ENCODE results near the gene UAP1L1. TPM values are rescaled to one million over a fixed set of nuclear protein-coding genes. Genes with fewer than 3 reads are reported as not detected.

The UAP1L1 gene
- total and polyA plus RNA-seq, 9 of the 15 experiments (the other 6 are each of a cell fraction or from before 2014, with no cell fraction given) = 0.20 to 8.6 (median 3.7) TPM

- TF ChIP-seq, protein P1, sequence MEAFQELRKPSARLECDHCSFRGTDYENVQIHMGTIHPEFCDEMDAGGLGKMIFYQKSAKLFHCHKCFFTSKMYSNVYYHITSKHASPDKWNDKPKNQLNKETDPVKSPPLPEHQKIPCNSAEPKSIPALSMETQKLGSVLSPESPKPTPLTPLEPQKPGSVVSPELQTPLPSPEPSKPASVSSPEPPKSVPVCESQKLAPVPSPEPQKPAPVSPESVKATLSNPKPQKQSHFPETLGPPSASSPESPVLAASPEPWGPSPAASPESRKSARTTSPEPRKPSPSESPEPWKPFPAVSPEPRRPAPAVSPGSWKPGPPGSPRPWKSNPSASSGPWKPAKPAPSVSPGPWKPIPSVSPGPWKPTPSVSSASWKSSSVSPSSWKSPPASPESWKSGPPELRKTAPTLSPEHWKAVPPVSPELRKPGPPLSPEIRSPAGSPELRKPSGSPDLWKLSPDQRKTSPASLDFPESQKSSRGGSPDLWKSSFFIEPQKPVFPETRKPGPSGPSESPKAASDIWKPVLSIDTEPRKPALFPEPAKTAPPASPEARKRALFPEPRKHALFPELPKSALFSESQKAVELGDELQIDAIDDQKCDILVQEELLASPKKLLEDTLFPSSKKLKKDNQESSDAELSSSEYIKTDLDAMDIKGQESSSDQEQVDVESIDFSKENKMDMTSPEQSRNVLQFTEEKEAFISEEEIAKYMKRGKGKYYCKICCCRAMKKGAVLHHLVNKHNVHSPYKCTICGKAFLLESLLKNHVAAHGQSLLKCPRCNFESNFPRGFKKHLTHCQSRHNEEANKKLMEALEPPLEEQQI (IDR thresholded peaks at IDR 0.05) = no peak
- TF ChIP-seq ZNF232 (CRISPR knock-in tag; IDR thresholded peaks at IDR 0.05) (0 out of 2 replicates have a peak, but pooled peaks have one; percentile 36), ZNF146 (CRISPR knock-in tag; IDR thresholded peaks at IDR 0.05; ENCODE audit: unreplicated experiment) (no peak), MGA (IDR thresholded peaks at IDR 0.05) (peak; percentile 56), PML (IDR thresholded peaks at IDR 0.05; ENCODE audit: low read length) (no peak)
- TF ChIP-seq, protein P2, sequence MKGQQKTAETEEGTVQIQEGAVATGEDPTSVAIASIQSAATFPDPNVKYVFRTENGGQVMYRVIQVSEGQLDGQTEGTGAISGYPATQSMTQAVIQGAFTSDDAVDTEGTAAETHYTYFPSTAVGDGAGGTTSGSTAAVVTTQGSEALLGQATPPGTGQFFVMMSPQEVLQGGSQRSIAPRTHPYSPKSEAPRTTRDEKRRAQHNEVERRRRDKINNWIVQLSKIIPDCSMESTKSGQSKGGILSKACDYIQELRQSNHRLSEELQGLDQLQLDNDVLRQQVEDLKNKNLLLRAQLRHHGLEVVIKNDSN (CRISPR knock-in tag; IDR thresholded peaks at IDR 0.05) = no peak
- TF ChIP-seq, protein P3, sequence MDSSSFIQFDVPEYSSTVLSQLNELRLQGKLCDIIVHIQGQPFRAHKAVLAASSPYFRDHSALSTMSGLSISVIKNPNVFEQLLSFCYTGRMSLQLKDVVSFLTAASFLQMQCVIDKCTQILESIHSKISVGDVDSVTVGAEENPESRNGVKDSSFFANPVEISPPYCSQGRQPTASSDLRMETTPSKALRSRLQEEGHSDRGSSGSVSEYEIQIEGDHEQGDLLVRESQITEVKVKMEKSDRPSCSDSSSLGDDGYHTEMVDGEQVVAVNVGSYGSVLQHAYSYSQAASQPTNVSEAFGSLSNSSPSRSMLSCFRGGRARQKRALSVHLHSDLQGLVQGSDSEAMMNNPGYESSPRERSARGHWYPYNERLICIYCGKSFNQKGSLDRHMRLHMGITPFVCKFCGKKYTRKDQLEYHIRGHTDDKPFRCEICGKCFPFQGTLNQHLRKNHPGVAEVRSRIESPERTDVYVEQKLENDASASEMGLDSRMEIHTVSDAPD (CRISPR knock-in tag; IDR thresholded peaks at IDR 0.05) = no peak
- TF ChIP-seq, protein P4, sequence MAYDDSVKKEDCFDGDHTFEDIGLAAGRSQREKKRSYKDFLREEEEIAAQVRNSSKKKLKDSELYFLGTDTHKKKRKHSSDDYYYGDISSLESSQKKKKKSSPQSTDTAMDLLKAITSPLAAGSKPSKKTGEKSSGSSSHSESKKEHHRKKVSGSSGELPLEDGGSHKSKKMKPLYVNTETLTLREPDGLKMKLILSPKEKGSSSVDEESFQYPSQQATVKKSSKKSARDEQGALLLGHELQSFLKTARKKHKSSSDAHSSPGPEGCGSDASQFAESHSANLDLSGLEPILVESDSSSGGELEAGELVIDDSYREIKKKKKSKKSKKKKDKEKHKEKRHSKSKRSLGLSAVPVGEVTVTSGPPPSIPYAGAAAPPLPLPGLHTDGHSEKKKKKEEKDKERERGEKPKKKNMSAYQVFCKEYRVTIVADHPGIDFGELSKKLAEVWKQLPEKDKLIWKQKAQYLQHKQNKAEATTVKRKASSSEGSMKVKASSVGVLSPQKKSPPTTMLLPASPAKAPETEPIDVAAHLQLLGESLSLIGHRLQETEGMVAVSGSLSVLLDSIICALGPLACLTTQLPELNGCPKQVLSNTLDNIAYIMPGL (CRISPR knock-in tag; IDR thresholded peaks at IDR 0.05) = no peak
Measured at GRCh38 chr9:137128862-137129455, 51.6 kb downstream of the UAP1L1 start (continued).

Data from K562 (cell line).